Measurements from ENCODE around the gene TCOF1.
A peak's percentile ranks its signal among the peaks of the same experiment; 100 is the strongest.

Gene TCOF1

GRCh38 chr5:150391064-150391834, 33.8 kb downstream of the TCOF1 start:
- Mint-ChIP-seq H3K4me1 (no peaks in the 10 kb centered on the region), H3K4me3 (no peak overlapping the region), H3K27ac (ENCODE audit: low read depth) (peak overlapping the region; percentile 84), H3K36me3 (ENCODE audit: insufficient read depth) (peaks cover 69% of the 10 kb centered on the region), H3K9me3 (no peaks in the 10 kb centered on the region), H3K27me3 (no peaks in the 10 kb centered on the region)
- no peak for ATAC-seq (replicated peaks; ENCODE audit: extremely low read depth, poor library complexity, severe bottlenecking)
- DNase-seq (ENCODE audit: low spot score in 2 of 2) = no peak

GRCh38 chr5:150391986-150392385, 34.5 kb downstream of the TCOF1 start:
- no peak overlapping the region for H3K27ac Mint-ChIP-seq (ENCODE audit: low read depth)
- no peak for ATAC-seq (replicated peaks; ENCODE audit: extremely low read depth, poor library complexity, severe bottlenecking)

GRCh38 chr5:150392680-150393079, 35.2 kb downstream of the TCOF1 start:
- Mint-ChIP-seq H3K4me3 (no peak overlapping the region), H3K9me3 (no peaks in the 10 kb centered on the region), H3K4me1 (no peaks in the 10 kb centered on the region), H3K36me3 (ENCODE audit: insufficient read depth) (peaks cover 78% of the 10 kb centered on the region), H3K27me3 (no peaks in the 10 kb centered on the region), H3K27ac (ENCODE audit: low read depth) (no peak overlapping the region)
- ATAC-seq (replicated peaks; ENCODE audit: extremely low read depth, poor library complexity, severe bottlenecking) (no peak), DNase-seq (ENCODE audit: low spot score in 2 of 2) (no peak)

More at GRCh38 chr5:150391986-150392385, 34.5 kb downstream of the TCOF1 start:
- Mint-ChIP-seq H3K9me3 (no peaks in the 10 kb centered on the region), H3K4me1 (no peaks in the 10 kb centered on the region), H3K36me3 (ENCODE audit: insufficient read depth) (peaks cover 71% of the 10 kb centered on the region), H3K27me3 (no peaks in the 10 kb centered on the region), H3K4me3 (no peak overlapping the region)
- DNase-seq (ENCODE audit: low spot score in 2 of 2) = no peak

- no peaks in the 10 kb centered on the region for H3K27me3 Mint-ChIP-seq
- no peak for DNase-seq (ENCODE audit: low spot score in 2 of 2)
- H3K4me1 Mint-ChIP-seq = peaks cover 3% of the 10 kb centered on the region
- peaks cover 80% of the 10 kb centered on the region for H3K36me3 Mint-ChIP-seq (ENCODE audit: insufficient read depth)
- no peaks in the 10 kb centered on the region for H3K9me3 Mint-ChIP-seq
- H3K27ac Mint-ChIP-seq (ENCODE audit: low read depth) = peak overlapping the region; percentile 57
- H3K4me3 Mint-ChIP-seq = no peak overlapping the region
- ATAC-seq (replicated peaks; ENCODE audit: extremely low read depth, poor library complexity, severe bottlenecking) = no peak
Observed at GRCh38 chr5:150393096-150393645, 35.7 kb downstream of the TCOF1 start.

- Mint-ChIP-seq H3K27ac (ENCODE audit: low read depth) (no peak overlapping the region), H3K27me3 (no peaks in the 10 kb centered on the region), H3K9me3 (no peaks in the 10 kb centered on the region), H3K36me3 (ENCODE audit: insufficient read depth) (peaks cover 80% of the 10 kb centered on the region), H3K4me1 (peaks cover 5% of the 10 kb centered on the region), H3K4me3 (no peak overlapping the region)
- ATAC-seq (replicated peaks; ENCODE audit: extremely low read depth, poor library complexity, severe bottlenecking) = no peak
- DNase-seq (ENCODE audit: low spot score in 2 of 2) = no peak
Observed at GRCh38 chr5:150394131-150394530, 36.6 kb downstream of the TCOF1 start.

GRCh38 chr5:150394912-150395687, 37.6 kb downstream of the TCOF1 start:
- Mint-ChIP-seq H3K4me1 (peaks cover 9% of the 10 kb centered on the region), H3K4me3 (no peak overlapping the region), H3K9me3 (no peaks in the 10 kb centered on the region), H3K27ac (ENCODE audit: low read depth) (peak overlapping the region; percentile 83), H3K36me3 (ENCODE audit: insufficient read depth) (peaks cover 80% of the 10 kb centered on the region), H3K27me3 (no peaks in the 10 kb centered on the region)
- ATAC-seq (replicated peaks; ENCODE audit: extremely low read depth, poor library complexity, severe bottlenecking) = no peak
- DNase-seq (ENCODE audit: low spot score in 2 of 2) = no peak

- H3K27me3 Mint-ChIP-seq = no peaks in the 10 kb centered on the region
- DNase-seq (ENCODE audit: low spot score in 2 of 2) (no peak), ATAC-seq (replicated peaks; ENCODE audit: extremely low read depth, poor library complexity, severe bottlenecking) (no peak)
- no peaks in the 10 kb centered on the region for H3K9me3 Mint-ChIP-seq
- peak overlapping the region; percentile 83 for H3K27ac Mint-ChIP-seq (ENCODE audit: low read depth)
- no peak overlapping the region for H3K4me3 Mint-ChIP-seq
- peaks cover 83% of the 10 kb centered on the region for H3K36me3 Mint-ChIP-seq (ENCODE audit: insufficient read depth)
- peaks cover 14% of the 10 kb centered on the region for H3K4me1 Mint-ChIP-seq
Observed at GRCh38 chr5:150395688-150395975, 38.1 kb downstream of the TCOF1 start.

GRCh38 chr5:150396267-150396666, 38.8 kb downstream of the TCOF1 start:
- Mint-ChIP-seq H3K4me1 (peaks cover 18% of the 10 kb centered on the region), H3K36me3 (ENCODE audit: insufficient read depth) (peaks cover 83% of the 10 kb centered on the region), H3K9me3 (no peaks in the 10 kb centered on the region), H3K27me3 (no peaks in the 10 kb centered on the region), H3K27ac (ENCODE audit: low read depth) (peak overlapping the region; percentile 83), H3K4me3 (peak overlapping the region; percentile 36)
- DNase-seq (ENCODE audit: low spot score in 2 of 2) (no peak), ATAC-seq (replicated peaks; ENCODE audit: extremely low read depth, poor library complexity, severe bottlenecking) (no peak)

- Mint-ChIP-seq H3K27me3 (no peaks in the 10 kb centered on the region), H3K4me1 (peaks cover 24% of the 10 kb centered on the region), H3K27ac (ENCODE audit: low read depth) (peak overlapping the region; percentile 81), H3K36me3 (ENCODE audit: insufficient read depth) (peaks cover 87% of the 10 kb centered on the region), H3K4me3 (no peak overlapping the region), H3K9me3 (no peaks in the 10 kb centered on the region)
- no peak for DNase-seq (ENCODE audit: low spot score in 2 of 2)
- ATAC-seq (replicated peaks; ENCODE audit: extremely low read depth, poor library complexity, severe bottlenecking) = no peak
Observed at GRCh38 chr5:150397146-150397781, 39.8 kb downstream of the TCOF1 start.

- ATAC-seq (replicated peaks; ENCODE audit: extremely low read depth, poor library complexity, severe bottlenecking) (no peak), DNase-seq (ENCODE audit: low spot score in 2 of 2) (no peak)
- Mint-ChIP-seq H3K4me1 (peaks cover 31% of the 10 kb centered on the region), H3K9me3 (no peaks in the 10 kb centered on the region), H3K36me3 (ENCODE audit: insufficient read depth) (peaks cover 88% of the 10 kb centered on the region), H3K27me3 (no peaks in the 10 kb centered on the region), H3K27ac (ENCODE audit: low read depth) (peak overlapping the region; percentile 81), H3K4me3 (peak overlapping the region; percentile 53)
Observed at GRCh38 chr5:150397782-150398721, 40.6 kb downstream of the TCOF1 start.

GRCh38 chr5:150398722-150399523, 41.4 kb downstream of the TCOF1 start:
- Mint-ChIP-seq H3K36me3 (ENCODE audit: insufficient read depth) (peaks cover 88% of the 10 kb centered on the region), H3K9me3 (no peaks in the 10 kb centered on the region), H3K4me3 (peak overlapping the region; percentile 32), H3K27me3 (no peaks in the 10 kb centered on the region), H3K27ac (ENCODE audit: low read depth) (peak overlapping the region; percentile 81), H3K4me1 (peaks cover 31% of the 10 kb centered on the region)
- ATAC-seq (replicated peaks; ENCODE audit: extremely low read depth, poor library complexity, severe bottlenecking) (peak; percentile 50), DNase-seq (ENCODE audit: low spot score in 2 of 2) (no peak)
